ENCODE measurements around the gene QSOX2. TPM values are rescaled to one million over a fixed set of nuclear protein-coding genes. Genes with fewer than 3 reads are reported as not detected.

The QSOX2 gene
- total RNA-seq, 1 experiment from 2014 or later: 34.6 TPM

DNA sequence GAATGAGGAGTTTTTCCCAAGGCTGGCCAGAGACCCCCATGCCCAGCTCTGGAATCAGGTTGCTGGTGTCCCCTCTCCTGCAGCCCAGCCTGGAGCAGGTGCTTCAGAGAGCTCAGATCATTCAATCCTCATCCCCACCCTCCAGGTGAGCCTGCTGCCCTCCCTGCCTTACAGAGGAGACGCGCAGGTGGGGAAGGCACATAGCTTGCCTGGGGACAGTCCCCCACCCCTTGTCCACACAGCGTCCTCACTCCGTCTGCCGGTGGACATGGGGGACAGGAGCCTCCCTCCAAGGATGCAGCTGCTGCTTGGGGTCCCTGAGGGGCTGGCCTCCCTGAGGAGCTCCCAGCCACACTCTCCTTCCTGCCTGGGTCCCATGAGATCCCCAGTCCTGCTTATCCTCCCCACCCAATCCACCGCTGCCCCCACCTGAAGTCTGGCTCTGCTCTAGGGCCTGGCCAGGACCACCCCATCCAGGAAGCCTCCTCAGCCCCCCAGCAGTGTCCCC lies 17.1 kb upstream of the QSOX2 start:
- intact Hi-C loops (cut with micrococcal nuclease): no loop called here
- Histone ChIP-seq H3K9ac (ENCODE audit: low read length) (no peak overlapping the region), H3K4me2 (ENCODE audit: low read length) (no peak overlapping the region), H2AFZ (ENCODE audit: low read depth, low read length, poor library complexity, severe bottlenecking) (no peak overlapping the region), H3K27me3 (ENCODE audit: insufficient read depth, low read length) (no peaks in the 10 kb centered on the region), H3K9me2 (ENCODE audit: insufficient read depth) (no peaks in the 10 kb centered on the region), H3K4me3 (replicated peaks in 1 of 2; ENCODE audit: low read depth in 1 of 2, low read length in 2 of 2) (no peak overlapping the region), H3K36me3 (ENCODE audit: control insufficient read depth in 1 of 2, insufficient read depth in 2 of 2, low read length in 2 of 2) (no peaks in the 10 kb centered on the region), H3K79me2 (ENCODE audit: insufficient read depth, low read length) (no peaks in the 10 kb centered on the region), H3K9me3 (ENCODE audit: control insufficient read depth in 1 of 2, insufficient read depth in 1 of 2, low read depth in 1 of 2, low read length in 2 of 2) (no peaks in the 10 kb centered on the region), H3K27ac (ENCODE audit: low read depth, low read length) (no peak overlapping the region), H4K20me1 (ENCODE audit: insufficient read depth) (no peaks in the 10 kb centered on the region), H3K4me1 (ENCODE audit: control insufficient read depth in 1 of 2, insufficient read depth in 2 of 2, low read length in 2 of 2) (peaks cover 2 to 11% of the 10 kb centered on the region in 2 experiments; a peak in 2 of 4 replicates)
- no peak for ATAC-seq
- no peak for DNase-seq (ENCODE audit: low read depth, low spot score)
- RAD21 ChIA-PET (ENCODE audit: low non-redundant PET in 1 of 2, low total read pairs in 2 of 2, uncharacterized antibody in 2 of 2, unreplicated experiment in 2 of 2): no interaction called here
- POLR2A ChIA-PET: no interaction called here
- CTCF ChIA-PET: no interaction called here
- BruUV-seq (replicated peaks): no TSS peak
- TF ChIP-seq FOSL1 (IDR thresholded peaks at IDR 0.05; ENCODE audit: low read depth) (no peak), POLR2AphosphoS5 (IDR thresholded peaks at IDR 0.05; ENCODE audit: low read depth, low read length) (no peak), TCF7L2 (IDR thresholded peaks at IDR 0.05; ENCODE audit: borderline replicate concordance, extremely low read depth, insufficient read depth, insufficient read length) (no peak), EZH2 (IDR thresholded peaks at IDR 0.05) (no peak), SRF (IDR thresholded peaks at IDR 0.05; ENCODE audit: low read depth) (no peak), ZFX (IDR thresholded peaks at IDR 0.05) (no peak), SIN3A (IDR thresholded peaks at IDR 0.05; ENCODE audit: low read depth) (no peak), CBX3 (IDR thresholded peaks at IDR 0.05; ENCODE audit: low read depth) (no peak), ZNF274 (IDR thresholded peaks at IDR 0.05; ENCODE audit: low read depth, low read length) (no peak), YY1 (IDR thresholded peaks at IDR 0.05; ENCODE audit: extremely low read depth, insufficient replicate concordance, low read depth, low read length) (no peak), EGR1 (IDR thresholded peaks at IDR 0.05; ENCODE audit: low read depth) (no peak), EZH2phosphoT487 (IDR thresholded peaks at IDR 0.05; ENCODE audit: borderline replicate concordance) (no peak), ELF1 (IDR thresholded peaks at IDR 0.05; ENCODE audit: borderline replicate concordance, low read depth) (no peak), JUND (IDR thresholded peaks at IDR 0.05) (no peak), RAD21 (IDR thresholded peaks at IDR 0.05; ENCODE audit: low read depth) (no peak)
- TF ChIP-seq, protein P1, sequence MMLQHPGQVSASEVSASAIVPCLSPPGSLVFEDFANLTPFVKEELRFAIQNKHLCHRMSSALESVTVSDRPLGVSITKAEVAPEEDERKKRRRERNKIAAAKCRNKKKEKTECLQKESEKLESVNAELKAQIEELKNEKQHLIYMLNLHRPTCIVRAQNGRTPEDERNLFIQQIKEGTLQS (IDR thresholded peaks at IDR 0.05): no peak
- TF ChIP-seq, protein P2, sequence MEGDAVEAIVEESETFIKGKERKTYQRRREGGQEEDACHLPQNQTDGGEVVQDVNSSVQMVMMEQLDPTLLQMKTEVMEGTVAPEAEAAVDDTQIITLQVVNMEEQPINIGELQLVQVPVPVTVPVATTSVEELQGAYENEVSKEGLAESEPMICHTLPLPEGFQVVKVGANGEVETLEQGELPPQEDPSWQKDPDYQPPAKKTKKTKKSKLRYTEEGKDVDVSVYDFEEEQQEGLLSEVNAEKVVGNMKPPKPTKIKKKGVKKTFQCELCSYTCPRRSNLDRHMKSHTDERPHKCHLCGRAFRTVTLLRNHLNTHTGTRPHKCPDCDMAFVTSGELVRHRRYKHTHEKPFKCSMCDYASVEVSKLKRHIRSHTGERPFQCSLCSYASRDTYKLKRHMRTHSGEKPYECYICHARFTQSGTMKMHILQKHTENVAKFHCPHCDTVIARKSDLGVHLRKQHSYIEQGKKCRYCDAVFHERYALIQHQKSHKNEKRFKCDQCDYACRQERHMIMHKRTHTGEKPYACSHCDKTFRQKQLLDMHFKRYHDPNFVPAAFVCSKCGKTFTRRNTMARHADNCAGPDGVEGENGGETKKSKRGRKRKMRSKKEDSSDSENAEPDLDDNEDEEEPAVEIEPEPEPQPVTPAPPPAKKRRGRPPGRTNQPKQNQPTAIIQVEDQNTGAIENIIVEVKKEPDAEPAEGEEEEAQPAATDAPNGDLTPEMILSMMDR (IDR thresholded peaks at IDR 0.05 in 2 of 3, conservative IDR thresholded peaks at IDR 0.05 in 1 of 3; ENCODE audit: borderline replicate concordance in 1 of 3, insufficient read depth in 1 of 3, low read depth in 2 of 3, low read length in 2 of 3): no peak
- TF ChIP-seq, protein P3, sequence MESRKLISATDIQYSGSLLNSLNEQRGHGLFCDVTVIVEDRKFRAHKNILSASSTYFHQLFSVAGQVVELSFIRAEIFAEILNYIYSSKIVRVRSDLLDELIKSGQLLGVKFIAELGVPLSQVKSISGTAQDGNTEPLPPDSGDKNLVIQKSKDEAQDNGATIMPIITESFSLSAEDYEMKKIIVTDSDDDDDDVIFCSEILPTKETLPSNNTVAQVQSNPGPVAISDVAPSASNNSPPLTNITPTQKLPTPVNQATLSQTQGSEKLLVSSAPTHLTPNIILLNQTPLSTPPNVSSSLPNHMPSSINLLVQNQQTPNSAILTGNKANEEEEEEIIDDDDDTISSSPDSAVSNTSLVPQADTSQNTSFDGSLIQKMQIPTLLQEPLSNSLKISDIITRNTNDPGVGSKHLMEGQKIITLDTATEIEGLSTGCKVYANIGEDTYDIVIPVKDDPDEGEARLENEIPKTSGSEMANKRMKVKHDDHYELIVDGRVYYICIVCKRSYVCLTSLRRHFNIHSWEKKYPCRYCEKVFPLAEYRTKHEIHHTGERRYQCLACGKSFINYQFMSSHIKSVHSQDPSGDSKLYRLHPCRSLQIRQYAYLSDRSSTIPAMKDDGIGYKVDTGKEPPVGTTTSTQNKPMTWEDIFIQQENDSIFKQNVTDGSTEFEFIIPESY (IDR thresholded peaks at IDR 0.05; ENCODE audit: extremely low read depth, insufficient replicate concordance, low read length): no peak
- TF ChIP-seq, protein P4, sequence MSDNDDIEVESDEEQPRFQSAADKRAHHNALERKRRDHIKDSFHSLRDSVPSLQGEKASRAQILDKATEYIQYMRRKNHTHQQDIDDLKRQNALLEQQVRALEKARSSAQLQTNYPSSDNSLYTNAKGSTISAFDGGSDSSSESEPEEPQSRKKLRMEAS (IDR thresholded peaks at IDR 0.05): no peak
